NK-92 (cell line): ENCODE results near the gene BRME1.

Experiments
- DNase-seq: peaks from one replicate; lab custom pipeline; 2025; ENCODE audit not compliant: unreplicated experiment; lab: John Stamatoyannopoulos, UW

The BRME1 gene

GRCh38 chr19:13847407-13848339 lies 58.2 kb downstream of the BRME1 start:
- DNase-seq, result no peak

DNA sequence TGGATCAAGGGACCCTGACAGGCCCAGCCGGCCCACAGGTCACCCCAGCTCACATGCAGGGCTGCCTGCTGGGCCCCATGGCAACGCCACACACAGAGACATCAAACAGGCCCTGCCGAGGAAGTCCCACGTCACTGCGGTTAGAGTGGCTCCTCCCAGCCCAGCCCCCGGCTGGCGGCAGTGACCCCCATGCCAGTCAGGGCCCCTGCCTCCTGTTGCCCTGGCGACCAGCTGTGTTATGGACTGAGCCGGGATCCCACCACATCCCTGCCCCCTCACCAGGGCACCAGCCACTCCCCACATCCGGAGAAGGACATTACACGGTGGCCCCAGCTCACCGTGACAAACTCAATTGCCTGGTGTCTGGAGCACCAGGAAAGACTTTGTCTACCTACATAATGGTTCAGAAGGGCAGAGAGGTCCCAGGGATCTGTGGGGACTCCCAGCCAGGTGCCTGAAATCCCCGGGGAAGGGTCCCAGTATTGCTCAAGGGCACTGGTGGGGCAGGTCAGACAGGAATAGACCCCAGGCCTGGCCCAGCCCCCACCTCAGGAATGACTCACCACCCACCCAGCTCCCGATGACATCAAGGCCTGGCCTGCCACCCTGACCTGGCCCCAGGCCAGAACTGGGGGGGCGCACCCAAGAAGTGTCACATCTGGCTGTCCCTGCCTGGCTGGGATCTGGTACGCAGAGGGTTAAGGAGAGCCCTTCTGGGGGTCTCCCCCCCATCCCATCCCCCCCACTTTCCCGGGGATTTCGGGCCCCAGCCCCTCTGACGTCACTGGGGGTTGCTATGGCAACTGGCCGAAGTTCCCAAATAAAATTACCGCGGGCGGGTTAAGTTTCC lies 59.1 kb downstream of the BRME1 start:
- DNase-seq, result peak; percentile 87

- no peak for DNase-seq
Measured at GRCh38 chr19:13844130-13844631, 61.7 kb downstream of the BRME1 start.

DNA sequence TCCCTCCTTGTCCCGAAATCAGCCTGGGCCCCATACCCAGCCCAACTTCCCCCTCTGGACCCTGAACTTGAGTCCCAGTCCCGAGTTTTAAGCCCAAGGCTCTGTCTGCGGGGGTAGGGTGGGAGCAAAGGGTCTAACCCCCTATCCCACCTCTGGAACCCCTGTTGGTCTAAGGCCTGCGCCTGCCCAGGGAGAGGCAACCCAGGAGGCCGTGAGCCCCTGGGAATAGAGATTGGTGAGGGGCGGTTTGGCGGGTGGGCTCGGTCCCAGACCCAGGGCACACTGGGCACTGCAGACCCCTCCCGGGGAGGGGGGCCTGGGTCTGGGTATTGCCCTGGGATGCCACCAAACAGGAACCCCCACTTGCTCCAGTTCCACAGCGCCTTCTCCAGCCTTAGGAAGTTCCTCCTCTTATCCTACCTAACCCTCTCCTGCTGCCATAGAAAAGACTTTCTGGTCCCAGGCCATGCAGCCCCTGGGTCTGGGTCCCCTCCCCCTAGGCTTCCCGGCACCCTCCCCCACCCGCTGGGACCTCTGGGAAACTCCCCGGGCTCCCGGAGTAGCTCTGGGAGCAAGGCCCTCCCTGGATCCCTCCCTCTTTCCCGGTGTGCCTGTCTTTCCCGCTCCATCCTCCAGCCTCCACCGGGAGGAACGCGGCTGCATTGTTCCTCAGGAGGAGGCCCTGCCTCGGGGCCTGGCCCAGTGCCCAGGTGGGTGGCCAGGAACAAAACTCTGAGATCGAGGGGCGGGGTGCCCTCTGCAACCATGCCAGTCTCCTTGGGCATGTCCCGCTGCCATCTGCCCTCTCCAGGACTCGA lies 62.6 kb downstream of the BRME1 start:
- DNase-seq, result no peak

- no peak for DNase-seq
Measured at GRCh38 chr19:13842291-13843103, 63.4 kb downstream of the BRME1 start.

GRCh38 chr19:13841962-13842290 lies 64.0 kb downstream of the BRME1 start:
- DNase-seq, result no peak

DNA sequence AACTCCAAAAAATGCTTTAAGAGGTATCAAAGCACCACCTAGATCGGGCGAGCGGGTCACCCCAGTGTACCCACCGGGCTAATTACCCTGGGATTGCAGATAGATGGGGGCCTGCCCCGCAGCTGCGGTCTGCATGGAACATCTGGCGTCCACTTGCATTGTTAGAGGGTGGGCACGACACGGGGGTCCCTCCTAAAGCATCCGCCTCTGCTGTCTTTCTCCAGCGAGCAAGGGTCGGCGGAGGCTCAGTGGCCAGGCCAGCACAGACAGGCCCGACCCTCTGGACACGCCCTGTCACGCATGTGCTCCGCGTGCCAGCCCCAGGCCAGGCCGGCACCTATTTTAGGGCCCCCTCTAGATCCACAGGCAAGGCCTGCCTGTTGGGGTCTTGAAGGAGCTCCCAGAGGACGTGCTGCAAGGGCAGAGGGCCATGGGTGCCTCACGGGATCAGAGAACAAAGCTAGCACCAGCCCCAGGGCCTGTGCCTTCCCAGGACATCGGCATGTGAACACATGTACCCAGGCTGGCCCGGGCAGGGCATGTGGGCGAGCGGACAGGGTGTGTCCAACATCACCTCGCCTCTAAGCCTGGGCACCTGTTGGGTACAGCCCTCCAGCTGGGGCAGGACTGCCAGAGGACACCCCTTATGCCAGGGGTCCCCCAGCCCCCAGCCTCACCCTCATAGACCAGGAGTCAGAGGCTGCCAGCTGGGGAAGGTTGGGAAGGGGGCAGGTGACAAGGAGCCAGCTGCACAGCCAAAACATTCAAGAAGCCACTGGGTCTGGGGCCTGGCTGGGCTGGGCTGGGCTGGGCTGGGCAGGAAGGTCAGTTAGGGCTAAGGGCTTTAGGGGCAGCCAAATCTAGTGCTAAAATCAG lies 64.6 kb downstream of the BRME1 start:
- no peak for DNase-seq

DNA sequence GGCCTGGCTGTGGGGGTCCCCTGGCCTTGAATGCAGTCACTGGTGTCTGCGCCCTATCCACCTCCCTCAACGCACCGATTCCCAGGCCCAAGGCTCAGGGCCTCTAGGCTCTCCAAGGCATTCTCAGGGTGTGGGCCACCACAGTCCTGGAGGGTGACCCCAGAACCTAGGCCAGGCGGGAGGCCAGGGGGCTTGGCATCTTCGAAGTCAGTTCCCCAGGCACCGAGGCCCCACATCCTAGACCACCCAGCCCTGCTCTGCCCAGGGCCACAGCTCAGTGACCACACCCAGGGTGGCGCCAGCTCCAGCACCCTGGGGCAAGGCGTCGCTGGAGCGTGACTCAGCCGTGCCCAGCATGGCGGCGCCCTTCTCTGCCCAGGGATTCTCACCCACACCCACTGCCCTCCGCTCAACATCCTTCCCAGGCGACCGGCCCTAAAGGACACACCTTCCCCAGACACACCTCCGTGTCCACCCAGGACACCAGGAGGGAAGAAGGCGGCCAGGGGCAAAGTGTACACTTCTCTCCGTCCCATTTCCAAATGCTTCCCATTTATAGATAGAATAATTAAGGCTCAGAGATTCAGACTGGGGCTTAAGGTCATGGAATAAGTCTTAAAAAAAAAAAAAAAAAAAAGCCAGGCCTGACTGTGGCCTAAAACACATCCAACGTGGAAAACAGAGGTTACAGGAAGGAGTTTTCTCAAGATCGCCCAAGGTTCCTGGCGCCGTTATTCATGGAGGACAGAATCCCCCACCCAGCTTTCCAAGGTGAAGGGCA lies 65.4 kb downstream of the BRME1 start:
- no peak for DNase-seq

DNA sequence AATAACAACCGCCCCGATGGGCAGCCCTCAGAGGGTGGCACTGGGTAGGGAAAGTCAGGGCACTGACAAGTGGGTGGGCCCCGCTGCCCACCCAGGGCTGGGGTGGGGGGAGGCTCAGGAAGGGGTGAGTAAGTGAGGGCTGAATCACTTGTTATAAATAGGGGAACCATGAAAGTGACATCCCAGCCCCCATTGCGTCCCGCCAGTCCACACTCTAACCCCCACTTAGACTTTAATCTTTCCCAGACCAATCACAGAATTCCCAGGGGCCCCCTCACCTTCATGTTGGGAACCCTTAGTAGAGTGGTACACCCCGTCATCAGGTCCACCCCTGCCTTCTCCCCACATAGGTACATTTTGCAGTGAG lies 66.0 kb downstream of the BRME1 start:
- DNase-seq, result no peak

GRCh38 chr19:13839130-13839937 lies 66.6 kb downstream of the BRME1 start:
- DNase-seq, result no peak

GRCh38 chr19:13838435-13839129 lies 67.3 kb downstream of the BRME1 start:
- no peak for DNase-seq

DNA sequence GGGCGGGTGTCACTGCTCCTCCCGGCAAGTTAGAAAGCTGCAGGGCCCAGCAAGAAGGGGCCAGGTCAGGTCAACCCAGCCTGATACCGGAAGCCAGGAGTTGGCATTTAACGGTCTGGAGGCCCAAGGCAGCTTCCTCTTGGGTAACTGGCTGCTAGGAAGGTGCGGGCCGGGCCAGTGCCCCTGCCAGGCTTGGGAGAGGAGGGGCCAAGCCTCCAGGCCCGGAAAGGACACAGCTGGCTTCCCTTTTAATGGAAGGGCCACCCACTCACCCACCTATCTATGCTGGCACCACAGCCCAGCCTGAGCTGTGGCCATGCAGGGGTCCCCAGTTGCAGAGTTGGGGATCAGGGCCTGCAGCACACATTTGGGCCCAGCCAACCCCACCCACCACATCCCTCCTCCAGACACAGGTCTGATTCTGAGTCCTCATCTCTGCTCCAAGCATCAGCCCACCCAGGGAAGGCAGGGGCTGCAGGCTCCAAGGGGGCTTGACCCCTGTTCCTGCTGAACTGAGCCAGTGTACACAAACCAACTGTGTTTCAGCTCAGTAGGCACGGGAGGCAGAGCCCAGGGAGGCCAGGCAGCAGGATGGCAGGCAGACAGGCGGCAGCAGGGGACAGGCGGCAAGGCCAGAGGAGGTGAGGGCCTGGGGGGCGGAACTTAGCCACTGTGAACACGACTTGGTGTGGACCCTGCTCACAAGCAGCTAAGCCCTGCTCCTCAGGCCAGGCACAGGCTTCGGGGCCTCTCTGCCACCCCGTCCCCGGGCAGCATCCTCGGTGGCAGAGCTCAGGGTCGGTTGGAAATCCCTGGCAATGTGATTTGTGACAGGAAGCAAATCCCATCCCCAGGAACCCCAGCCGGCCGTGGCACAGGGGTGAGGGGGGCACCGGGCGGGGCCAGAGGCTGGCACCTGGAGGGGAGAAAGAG lies 69.9 kb downstream of the BRME1 start:
- no peak for DNase-seq

DNA sequence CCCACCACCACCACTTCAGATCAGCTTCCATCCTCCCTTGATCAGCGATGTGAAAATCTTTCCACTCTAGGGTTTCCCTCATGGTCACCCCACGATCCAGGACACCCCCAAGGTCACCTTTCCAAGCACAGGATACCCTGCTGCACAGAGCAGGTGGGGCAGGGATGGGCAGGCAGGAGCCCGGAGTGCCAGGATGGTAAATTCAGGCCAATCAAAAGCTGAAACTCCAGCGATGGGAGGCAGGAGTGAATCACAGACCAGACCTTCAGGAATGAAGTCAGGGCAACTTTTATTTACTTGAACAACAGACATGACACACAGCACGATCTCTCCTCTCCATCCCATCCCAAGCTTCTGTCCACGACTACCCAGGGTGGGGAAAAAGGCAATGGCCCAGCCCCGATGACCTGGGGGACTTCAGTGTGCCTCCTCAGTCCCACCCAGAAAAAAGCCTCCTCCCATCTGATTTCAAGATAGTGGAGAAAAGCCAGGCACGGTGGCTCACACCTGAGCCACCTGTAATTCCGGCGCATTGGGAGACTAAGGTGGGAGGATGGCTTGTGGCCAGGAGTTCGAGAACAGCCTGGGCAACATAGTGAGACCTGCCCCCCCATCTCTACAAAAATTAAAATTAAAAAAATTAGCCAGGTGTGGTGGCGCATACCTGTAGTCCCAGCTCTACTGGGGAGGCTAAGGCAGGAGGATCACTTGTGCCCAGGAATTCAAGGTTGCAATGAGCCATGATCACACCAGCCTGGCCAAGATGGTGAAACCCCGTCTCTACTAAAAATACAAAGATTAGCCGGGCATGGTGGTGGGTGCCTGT lies 71.5 kb downstream of the BRME1 start:
- no peak for DNase-seq

DNA sequence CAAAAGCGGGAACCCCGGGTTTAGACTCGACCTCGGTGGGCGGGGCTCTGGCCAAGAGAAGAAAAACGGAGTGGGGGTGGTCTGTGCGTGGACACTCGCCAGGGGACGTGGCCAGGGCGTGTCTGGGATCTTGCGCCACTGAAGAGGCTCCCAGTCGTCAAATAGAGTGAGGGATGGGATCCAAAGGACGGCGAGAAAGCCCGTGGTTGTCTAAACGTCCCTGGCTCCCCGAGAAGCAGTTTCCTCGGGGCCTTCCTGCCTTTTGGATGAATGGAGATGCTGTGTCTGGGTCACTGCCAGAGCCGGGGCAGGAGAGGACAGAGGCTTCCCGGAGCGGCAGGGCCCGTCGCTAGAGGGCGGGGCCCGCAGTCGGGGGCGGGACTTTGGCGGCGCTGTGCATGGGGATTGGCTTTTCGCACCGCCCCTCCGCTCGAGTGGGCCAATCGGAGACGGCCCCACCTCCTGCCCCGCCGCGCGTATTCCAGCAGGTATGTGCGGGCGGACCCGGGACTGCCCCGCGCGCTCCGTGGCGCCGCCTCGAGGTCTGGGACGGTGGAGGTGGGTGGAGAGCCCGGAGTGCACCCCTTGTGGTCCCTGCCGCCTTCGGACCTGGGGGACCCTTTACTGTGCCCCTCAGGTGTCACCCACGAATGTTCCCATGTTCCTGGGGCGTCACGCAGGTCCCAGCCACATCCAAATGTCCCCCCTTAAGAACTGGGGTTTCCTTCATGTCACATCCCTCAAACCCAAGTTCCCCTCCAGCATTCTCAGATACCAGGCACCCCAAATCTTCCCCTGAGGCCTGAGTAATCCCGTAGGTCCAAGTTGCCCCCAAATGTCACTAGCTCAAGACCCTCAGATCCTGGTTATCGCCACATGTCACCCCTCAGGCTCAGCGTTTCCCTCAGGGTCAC lies 72.3 kb downstream of the BRME1 start:
- peak; percentile 39 for DNase-seq
